Nephron progenitor cell (in vitro differentiated cells): Measurements from ENCODE around the gene FASTKD2.

Experiments
- DNase-seq: peaks from one replicate; pipeline ENCODE4 v3.0.0; 2021
- H3K27ac Mint-ChIP-seq: 2 replicates; pipeline ENCODE4 v1.8.0; 2021; ENCODE audit warnings: mild to moderate bottlenecking, moderate library complexity, mixed read lengths
- H3K27me3 Mint-ChIP-seq: 2 replicates; pipeline ENCODE4 v1.8.0; 2021; ENCODE audit warnings: mild to moderate bottlenecking, low read depth, mixed read lengths; ENCODE audit not compliant: poor library complexity
- H3K36me3 Mint-ChIP-seq: 2 replicates; pipeline ENCODE4 v1.8.0; 2021; ENCODE audit warnings: low read depth, mixed read lengths
- H3K4me1 Mint-ChIP-seq: 2 replicates; pipeline ENCODE4 v1.8.0; 2021; ENCODE audit warnings: mixed read lengths
- H3K4me3 Mint-ChIP-seq: 2 replicates; pipeline ENCODE4 v1.8.0; 2021; ENCODE audit warnings: mild to moderate bottlenecking, moderate library complexity, mixed read lengths
- H3K9me3 Mint-ChIP-seq: 2 replicates; pipeline ENCODE4 v1.8.0; 2021; ENCODE audit warnings: mild to moderate bottlenecking, moderate library complexity, mixed read lengths
- CTCF ChIP-seq: fragments of 200-600 bp; sonication (generic); IDR thresholded peaks from 2 replicates; pipeline ENCODE4 v1.5.0; 2021; ENCODE audit warnings: antibody characterized with exemption

The FASTKD2 gene

GRCh38 chr2:206783718-206784117, 18.3 kb downstream of the FASTKD2 start:
- Mint-ChIP-seq H3K4me3 (no peak overlapping the region), H3K36me3 (peaks cover 70% of the 10 kb centered on the region), H3K9me3 (peaks cover 24% of the 10 kb centered on the region), H3K4me1 (no peaks in the 10 kb centered on the region), H3K27ac (no peak overlapping the region), H3K27me3 (peaks cover 2% of the 10 kb centered on the region)
- peak; percentile 18 for DNase-seq
- peak; percentile 50 for TF ChIP-seq CTCF

DNA sequence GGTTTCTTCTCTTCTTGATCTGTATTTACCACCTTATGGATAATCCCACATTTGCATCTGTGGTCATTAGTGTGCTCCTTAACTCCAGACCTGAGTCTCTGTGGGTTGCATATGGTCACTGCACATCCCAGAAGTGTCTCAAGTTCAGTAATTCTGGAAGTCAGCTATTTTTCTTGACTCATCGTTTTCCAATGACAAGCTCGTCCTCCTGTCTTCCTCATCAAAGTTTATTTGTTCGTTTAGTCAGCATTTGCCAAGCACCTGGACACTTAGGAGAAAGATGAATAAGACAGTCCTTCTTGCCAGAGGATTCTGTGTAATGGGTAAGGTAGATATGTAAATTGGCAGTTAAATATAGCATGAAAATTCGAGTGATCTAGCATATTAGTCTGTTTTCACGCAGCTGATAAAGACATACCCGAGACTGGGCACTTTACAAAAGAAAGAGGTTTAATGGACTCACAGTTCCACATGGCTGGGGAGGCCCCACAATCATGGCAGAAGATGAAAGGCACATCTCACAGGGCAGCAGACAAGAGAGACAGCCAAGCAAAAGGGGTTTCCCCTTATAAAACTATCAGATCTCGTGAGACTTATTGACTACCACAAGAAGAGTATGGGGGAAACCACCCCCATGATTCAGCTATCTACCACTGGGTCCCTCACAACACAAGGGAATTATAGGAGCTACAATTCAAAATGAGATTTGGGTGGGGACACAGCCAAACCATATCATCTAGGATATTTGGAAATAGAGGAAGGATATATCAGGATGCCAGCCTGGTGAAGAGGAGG, 19.4 kb downstream of the FASTKD2 start:
- peaks cover 2% of the 10 kb centered on the region for H3K27me3 Mint-ChIP-seq
- no peak overlapping the region for H3K27ac Mint-ChIP-seq
- DNase-seq, result no peak
- H3K36me3 Mint-ChIP-seq, result peaks cover 66% of the 10 kb centered on the region
- peaks cover 13% of the 10 kb centered on the region for H3K9me3 Mint-ChIP-seq
- TF ChIP-seq CTCF, result no peak
- no peaks in the 10 kb centered on the region for H3K4me1 Mint-ChIP-seq
- H3K4me3 Mint-ChIP-seq, result no peak overlapping the region

- no peaks in the 10 kb centered on the region for H3K4me1 Mint-ChIP-seq
- peaks cover 52% of the 10 kb centered on the region for H3K36me3 Mint-ChIP-seq
- no peak for DNase-seq
- H3K4me3 Mint-ChIP-seq, result no peak overlapping the region
- no peaks in the 10 kb centered on the region for H3K27me3 Mint-ChIP-seq
- no peaks in the 10 kb centered on the region for H3K9me3 Mint-ChIP-seq
- TF ChIP-seq CTCF, result no peak
- no peak overlapping the region for H3K27ac Mint-ChIP-seq
These were observed 25.0 kb downstream of the FASTKD2 start for GRCh38 chr2:206790311-206790935.

GRCh38 chr2:206792645-206793044, 27.2 kb downstream of the FASTKD2 start:
- peaks cover 49% of the 10 kb centered on the region for H3K36me3 Mint-ChIP-seq
- H3K9me3 Mint-ChIP-seq, result no peaks in the 10 kb centered on the region
- no peak overlapping the region for H3K4me3 Mint-ChIP-seq
- no peak for DNase-seq
- no peaks in the 10 kb centered on the region for H3K27me3 Mint-ChIP-seq
- no peak for TF ChIP-seq CTCF
- no peaks in the 10 kb centered on the region for H3K4me1 Mint-ChIP-seq
- H3K27ac Mint-ChIP-seq, result no peak overlapping the region

DNA sequence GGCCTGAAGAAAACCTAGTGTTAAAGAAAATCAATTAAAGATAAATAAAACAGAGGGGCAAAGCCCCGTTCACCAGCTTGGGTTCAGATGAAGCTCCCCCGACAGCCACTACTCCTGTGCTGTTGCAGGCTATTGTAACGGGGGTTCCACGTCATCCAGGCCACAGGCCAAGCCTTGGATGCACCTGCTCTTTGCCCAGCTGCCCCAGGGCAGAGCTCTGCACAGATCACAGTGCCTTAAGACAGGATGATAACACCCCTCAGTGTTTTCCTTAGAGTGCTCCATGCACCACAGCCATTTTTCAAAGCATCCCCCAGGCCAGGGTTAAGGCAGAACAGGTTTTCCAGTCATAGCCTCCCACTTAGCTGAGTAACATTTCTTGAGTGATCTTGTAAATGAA, 32.0 kb downstream of the FASTKD2 start:
- H3K36me3 Mint-ChIP-seq, result peaks cover 28% of the 10 kb centered on the region
- no peak overlapping the region for H3K4me3 Mint-ChIP-seq
- H3K4me1 Mint-ChIP-seq, result peaks cover 7% of the 10 kb centered on the region
- no peak for DNase-seq
- no peaks in the 10 kb centered on the region for H3K27me3 Mint-ChIP-seq
- peaks cover 4% of the 10 kb centered on the region for H3K9me3 Mint-ChIP-seq
- no peak overlapping the region for H3K27ac Mint-ChIP-seq
- no peak for TF ChIP-seq CTCF
